Mesenteric fat pad (tissue), 1 donor: Measurements from ENCODE around the gene OSBPL5. TPM values are rescaled to one million over a fixed set of nuclear protein-coding genes. Genes with fewer than 3 reads are reported as not detected.

Source experiments
- DNase-seq: peaks from one replicate; pipeline ENCODE4 v3.0.0-alpha.2; 2020; ENCODE audit warnings: low spot score
- total RNA-seq: library from RNA; stranded (reverse); fragmentation: NEBNext Ultra II Directional; extraction: Animal tissue kit (Norgen Biotek cat#: 25700); gene quantifications from one replicate; pipeline ENCODE4 v1.2.1, GENCODE V29; 2021
- donor health status: DM: yes; HTN: yes; CAD: no.

The OSBPL5 gene
- total RNA-seq, 1 donor from 2014 or later = 41.4 TPM

DNA sequence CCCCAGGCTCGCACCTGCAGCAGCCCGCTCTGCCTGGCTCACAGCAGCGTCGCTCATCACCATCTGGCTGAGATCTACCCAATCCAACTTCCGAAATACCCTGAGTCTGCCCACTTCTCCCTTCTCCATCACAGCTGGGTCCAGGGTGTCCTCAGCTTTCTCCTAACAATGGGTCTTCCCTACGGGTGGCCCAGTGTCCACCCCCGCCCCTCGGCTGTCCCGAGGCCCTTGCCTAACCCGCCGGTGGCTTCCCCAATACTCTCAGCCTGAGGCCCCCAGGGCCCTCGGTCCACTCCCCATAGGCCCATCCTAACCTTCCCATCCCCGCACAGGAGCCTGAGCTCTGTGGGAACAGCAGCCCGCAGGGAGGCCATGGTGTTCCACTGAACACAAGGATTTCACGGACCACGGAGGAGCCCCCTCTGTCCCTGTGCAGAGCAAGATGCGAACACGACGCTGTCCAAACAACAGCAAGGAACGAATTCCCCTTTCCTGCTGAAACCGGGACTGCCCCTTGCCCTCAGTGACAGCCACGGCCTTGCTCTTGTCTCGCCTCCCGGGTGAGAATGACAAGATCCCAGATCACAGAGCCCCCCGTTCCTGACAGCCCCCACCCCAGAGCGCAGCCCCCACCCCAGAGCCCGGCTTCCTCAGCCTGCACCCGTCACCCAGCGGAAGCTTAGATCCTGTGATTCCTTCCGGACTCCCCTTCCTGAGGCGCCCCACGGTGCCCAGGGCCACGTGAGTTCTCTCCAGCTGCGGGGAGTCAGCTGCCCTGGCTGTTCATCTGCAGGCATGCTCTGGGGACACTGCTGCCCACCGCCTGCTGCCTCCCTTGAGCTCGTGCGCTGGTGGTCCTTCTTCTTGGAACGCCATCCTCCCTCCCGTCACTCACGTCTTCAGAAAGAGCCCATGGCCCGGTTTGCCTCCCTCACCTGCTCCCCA is 59.0 kb downstream of the OSBPL5 start:
- peak; percentile 69 for DNase-seq

GRCh38 chr11:3104961-3105790 is 59.9 kb downstream of the OSBPL5 start:
- DNase-seq = peak; percentile 82

- DNase-seq = peak; percentile 85
These were observed 60.9 kb downstream of the OSBPL5 start for GRCh38 chr11:3104051-3104714.

GRCh38 chr11:3103076-3103475 is 62.0 kb downstream of the OSBPL5 start:
- peak; percentile 81 for DNase-seq

DNA sequence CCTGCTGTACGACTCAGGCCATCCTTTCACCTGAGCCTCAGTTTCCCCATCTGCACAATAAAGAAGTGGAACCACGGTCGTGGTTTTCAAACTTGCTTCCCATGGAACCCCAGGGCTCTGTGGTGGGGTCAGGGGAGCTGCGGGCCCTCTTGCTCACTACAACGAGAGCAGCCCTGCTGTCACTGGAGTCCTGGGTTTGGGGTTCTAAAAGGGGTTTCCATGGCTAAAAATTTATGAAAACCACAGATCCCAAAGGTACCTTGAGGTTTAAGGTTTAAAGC is 62.5 kb downstream of the OSBPL5 start:
- DNase-seq = peak; percentile 49

DNA sequence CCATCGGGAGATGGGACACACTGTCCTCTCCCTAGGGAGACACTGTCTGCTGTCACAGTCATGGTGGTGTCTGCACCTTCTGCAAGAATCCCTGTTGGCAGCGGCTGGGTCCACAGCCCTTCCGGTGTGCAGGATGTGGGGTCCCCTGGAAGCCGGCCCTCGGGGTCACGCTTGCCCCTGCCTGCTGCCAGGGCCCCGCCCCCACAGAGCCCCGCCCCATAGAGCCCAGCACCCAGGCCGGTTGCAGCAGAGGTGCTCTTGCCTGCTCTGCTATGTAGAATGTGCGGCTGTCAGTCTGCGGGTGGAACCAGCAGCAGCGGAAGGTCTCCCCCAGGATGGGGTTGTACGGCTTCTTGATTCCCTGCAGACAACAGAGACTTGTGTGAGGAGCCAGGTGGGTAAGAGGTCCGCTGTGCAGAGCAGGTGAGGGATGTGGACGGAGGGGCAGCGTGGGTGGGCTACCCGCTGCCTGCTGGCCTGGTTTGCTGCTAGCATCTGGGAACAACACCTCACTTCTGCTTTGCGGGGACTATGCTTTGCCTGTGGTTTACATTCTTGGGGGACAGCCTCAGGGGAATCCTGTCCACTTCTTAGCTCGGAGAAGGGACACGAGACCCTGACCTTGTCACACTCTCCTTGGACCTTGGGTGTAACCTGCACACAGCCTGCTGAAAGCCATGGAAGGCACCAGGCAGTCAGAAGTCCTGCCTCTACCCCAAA is 63.0 kb downstream of the OSBPL5 start:
- peak; percentile 67 for DNase-seq

DNA sequence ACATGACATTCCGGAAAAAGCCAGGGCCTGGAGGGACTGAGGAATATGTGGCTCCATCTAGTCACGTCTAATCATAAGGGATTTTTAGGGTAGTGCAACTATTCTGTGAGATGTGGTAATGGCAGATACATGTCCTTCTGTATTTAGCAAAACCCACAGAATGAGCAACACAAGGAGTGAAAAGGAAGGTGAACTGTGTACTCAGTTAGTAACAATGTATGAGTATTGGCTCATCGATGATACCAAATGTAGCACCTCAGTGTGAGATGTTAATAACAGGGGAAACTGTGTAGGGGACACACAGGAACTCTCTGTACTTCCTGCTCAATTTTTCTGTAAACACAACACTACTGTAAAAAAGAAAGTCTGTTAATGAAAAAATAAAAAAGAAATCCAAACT is 65.9 kb downstream of the OSBPL5 start:
- DNase-seq = no peak

DNA sequence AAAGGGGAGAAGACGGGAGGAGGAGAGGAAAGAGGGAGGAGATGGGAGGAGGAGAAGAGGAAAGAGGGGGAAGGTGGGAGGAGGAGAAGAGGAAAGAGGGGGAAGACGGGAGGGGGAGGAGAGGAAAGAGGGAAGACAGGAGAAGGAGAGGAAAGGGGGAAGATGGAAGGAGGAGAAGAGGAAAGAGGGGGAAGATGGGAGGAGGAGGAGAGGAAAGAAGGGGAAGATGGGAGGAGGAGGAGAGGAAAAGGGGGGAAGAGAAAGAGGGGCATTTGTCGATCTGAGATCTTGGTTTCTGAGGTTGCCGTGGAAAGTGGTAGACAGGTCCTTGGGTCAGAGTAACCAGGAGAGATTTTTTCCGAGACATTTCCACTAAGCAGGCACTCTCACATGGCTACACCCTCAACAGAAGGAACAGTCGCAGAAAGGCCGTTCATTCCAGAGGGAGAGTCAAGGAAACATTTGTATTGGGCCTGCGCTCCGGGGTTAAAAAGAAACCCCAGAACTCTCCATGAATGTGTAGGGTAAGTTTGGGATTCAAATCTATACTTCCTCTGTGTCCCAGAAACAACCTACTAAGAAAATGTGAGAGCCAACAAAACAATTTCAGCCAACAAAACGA is 68.1 kb downstream of the OSBPL5 start:
- no peak for DNase-seq

DNA sequence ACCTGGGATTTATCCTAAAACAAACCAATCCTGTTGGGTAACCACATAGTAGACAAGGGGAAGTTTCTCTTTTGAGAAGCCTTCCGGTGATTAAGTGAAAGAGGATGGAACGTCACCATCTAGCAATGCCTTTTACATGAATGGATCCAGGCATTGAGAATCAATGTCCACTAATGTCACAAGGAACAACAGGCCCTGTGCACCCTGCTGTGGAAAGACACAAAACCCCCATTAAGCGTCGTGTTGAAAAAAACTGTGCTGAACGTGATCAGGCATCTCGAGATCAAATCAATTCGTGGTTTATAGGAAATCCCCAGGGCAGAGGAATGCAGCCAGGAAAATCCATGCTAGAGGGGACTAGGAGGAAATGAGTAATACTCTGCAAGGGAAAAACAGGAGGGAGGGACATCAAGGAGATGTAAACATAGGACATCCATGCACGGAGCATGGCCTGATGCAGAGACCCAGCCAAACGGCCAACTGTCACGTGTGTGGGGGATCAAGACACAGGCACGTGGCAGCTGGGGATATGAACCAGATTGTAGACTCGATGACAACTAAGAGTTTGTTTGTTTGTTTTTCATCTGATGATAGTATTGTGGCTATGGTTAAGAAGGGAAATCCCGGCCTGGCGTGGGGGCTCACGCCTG is 69.3 kb downstream of the OSBPL5 start:
- DNase-seq = peak; percentile 57

- DNase-seq = peak; percentile 87
These were observed 70.8 kb downstream of the OSBPL5 start for GRCh38 chr11:3094223-3094824.

- DNase-seq = peak; percentile 87
These were observed 71.6 kb downstream of the OSBPL5 start for GRCh38 chr11:3093281-3094191.

- DNase-seq = peak; percentile 64
These were observed 72.4 kb downstream of the OSBPL5 start for GRCh38 chr11:3092603-3093141.

DNA sequence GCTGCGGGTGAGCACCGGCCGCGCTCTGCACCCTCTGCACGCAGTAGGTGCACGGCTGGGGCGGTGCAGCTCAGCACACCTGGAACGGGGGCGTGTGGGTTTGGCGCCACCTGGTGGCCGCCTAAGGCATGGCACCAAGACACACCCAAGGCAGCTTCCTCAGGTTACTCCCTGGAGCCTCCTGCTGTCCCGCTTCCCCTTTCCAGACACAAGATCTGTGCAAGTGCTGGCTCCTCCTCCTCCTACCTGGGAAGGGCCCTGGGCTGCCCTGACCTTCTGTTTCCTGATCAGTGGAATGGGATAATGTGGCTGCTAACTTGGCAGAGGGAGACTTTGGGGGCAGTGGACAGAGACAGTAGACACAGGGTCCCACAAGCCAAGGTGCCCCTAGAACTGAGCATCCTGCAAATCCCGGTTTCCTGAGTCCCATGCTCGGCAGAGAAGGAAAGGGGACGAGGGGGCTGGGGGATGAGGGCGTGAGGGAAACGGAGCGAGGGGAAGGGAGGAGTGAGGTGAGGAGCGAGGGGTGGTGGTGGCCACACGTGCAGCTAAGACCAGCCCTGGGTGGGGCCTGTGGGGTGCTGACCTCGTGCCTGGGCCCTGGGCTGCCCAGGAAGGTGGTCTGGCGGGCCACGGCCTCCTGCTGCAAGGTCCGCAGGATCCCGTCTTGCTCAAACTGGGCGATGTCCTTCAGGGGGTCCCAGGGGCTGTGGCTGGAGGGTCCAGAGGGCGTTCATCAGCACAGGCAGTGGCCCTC is 73.1 kb downstream of the OSBPL5 start:
- DNase-seq = peak; percentile 92

DNA sequence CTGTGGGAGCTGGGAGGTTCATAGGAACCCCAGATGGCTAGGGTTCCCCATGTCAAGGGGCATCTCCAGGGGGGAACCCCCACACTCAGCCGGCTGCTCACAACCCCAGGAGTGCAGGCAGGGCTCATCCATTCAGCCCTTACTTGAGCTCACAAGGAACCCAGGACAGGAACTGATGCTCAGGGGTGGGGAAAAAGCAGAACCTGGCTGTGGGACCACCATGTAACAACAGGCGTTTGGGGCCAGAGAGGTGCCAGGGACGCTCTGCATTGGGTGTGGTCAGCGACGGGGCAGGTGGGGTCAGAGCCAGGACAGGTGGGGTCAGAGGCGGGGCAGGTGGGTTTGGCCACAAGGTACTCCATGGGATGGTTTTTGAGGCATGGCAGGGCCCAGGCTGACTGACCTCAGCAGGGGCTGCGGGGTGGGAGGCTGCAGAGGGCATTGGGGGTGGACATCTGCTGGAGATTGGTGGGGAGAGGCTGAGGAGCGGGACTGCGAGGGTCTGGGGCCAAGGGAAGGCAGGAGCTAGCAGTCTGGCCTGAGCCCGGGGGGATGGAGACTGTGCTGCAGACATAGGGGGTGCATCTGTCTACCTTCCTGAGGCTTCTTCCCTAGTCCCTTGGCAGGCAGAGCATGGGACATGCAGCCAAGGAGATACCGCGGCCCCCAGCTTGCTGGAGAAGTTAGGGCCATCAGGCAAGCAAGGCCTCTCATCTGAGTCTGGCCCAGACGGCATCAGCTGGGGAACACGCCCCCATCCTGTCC is 73.8 kb downstream of the OSBPL5 start:
- peak; percentile 87 for DNase-seq

GRCh38 chr11:3090096-3090901 is 74.8 kb downstream of the OSBPL5 start:
- peak; percentile 72 for DNase-seq
